DND-41 (cell line): ENCODE data around the gene HIGD1B.

ENCODE experiments used
- ATAC-seq: fragments of 200-7000 bp; cut with Tn5 transposase; 3 replicates; pipeline ENCODE4 v1.9.1; 2021; ENCODE audit warnings: low read depth; ENCODE audit not compliant: insufficient read depth
- DNase-seq: peaks from one replicate; pipeline ENCODE4 v3.0.0-alpha.2; 2020
- H2AFZ ChIP-seq: 2 replicates; pipeline ENCODE4 v1.6.0; 2012; ENCODE audit warnings: low read depth, low read length
- H3K27ac ChIP-seq: 2 replicates; pipeline ENCODE4 v1.5.1; 2012; ENCODE audit warnings: low read length, inconsistent platforms
- H3K27me3 ChIP-seq: fragments of 200-600 bp; sonication (generic); 2 replicates; pipeline ENCODE4 v1.6.0; 2012; ENCODE audit warnings: low read length, mild to moderate bottlenecking, inconsistent platforms; ENCODE audit not compliant: insufficient read depth, poor library complexity
- H3K36me3 ChIP-seq: 2 replicates; pipeline ENCODE4 v1.5.1; 2012; ENCODE audit warnings: low read length, inconsistent platforms; ENCODE audit not compliant: insufficient read depth
- H3K4me1 ChIP-seq: 2 replicates; pipeline ENCODE4 v1.5.1; 2012; ENCODE audit warnings: mild to moderate bottlenecking, low read length; ENCODE audit not compliant: insufficient read depth
- H3K4me2 ChIP-seq: 2 replicates; pipeline ENCODE4 v1.6.0; 2012; ENCODE audit warnings: mild to moderate bottlenecking, moderate library complexity, low read length, inconsistent platforms; ENCODE audit not compliant: insufficient read depth
- H3K4me3 ChIP-seq, 2 experiments: fragments of 200-600 bp in 1 of 2; shearing (Covaris generic) in 1 of 2; 2 replicates each; pipeline ENCODE4 v1.5.1; 2012 to 2016; ENCODE audit warnings: inconsistent platforms in 2 of 2, low read length in 2 of 2, mild to moderate bottlenecking in 2 of 2, low read depth in 1 of 2, moderate library complexity in 1 of 2
- H3K79me2 ChIP-seq: 2 replicates; pipeline ENCODE4 v1.6.0; 2012; ENCODE audit warnings: low read length, inconsistent platforms; ENCODE audit not compliant: insufficient read depth
- H3K9ac ChIP-seq: 2 replicates; pipeline ENCODE4 v1.6.0; 2012; ENCODE audit warnings: low read depth, mild to moderate bottlenecking, inconsistent platforms, low read length, moderate library complexity
- H3K9me3 ChIP-seq: 2 replicates; pipeline ENCODE4 v1.5.1; 2012; ENCODE audit warnings: low read length, moderate library complexity, mild to moderate bottlenecking, inconsistent platforms; ENCODE audit not compliant: insufficient read depth, severe bottlenecking
- H4K20me1 ChIP-seq: 2 replicates; pipeline ENCODE4 v1.6.0; 2012; ENCODE audit warnings: low read length; ENCODE audit not compliant: insufficient read depth
- EZH2 ChIP-seq: IDR thresholded peaks from 3 replicates; pipeline ENCODE4 v1.6.1; 2012; ENCODE audit warnings: borderline replicate concordance, low read depth, mild to moderate bottlenecking, moderate library complexity, low read length, inconsistent platforms; ENCODE audit not compliant: severe bottlenecking
- TF ChIP-seq, protein P1 (sequence below): IDR thresholded peaks from 2 replicates; pipeline ENCODE4 v1.5.1; 2012; ENCODE audit warnings: borderline replicate concordance, low read length, moderate library complexity, mild to moderate bottlenecking; ENCODE audit not compliant: poor library complexity, severe bottlenecking; ENCODE audit errors: extremely low read depth

Gene HIGD1B

GRCh38 chr17:44828919-44829522, 18.7 kb upstream of the HIGD1B start:
- Histone ChIP-seq H3K4me1 (peaks cover 28% of the 10 kb centered on the region), H3K27ac (peak overlapping the region; percentile 55), H3K4me2 (peak overlapping the region; percentile 77), H3K79me2 (peaks cover 56% of the 10 kb centered on the region), H3K9me3 (no peaks in the 10 kb centered on the region), H2AFZ (peak overlapping the region; percentile 67), H3K9ac (peak overlapping the region; percentile 66), H3K36me3 (no peaks in the 10 kb centered on the region), H3K4me3 (peak overlapping the region; percentile 59 to 66), H4K20me1 (peaks cover 4% of the 10 kb centered on the region; the same call in 1 of the 2 replicates), H3K27me3 (peaks cover 21% of the 10 kb centered on the region)
- peak; percentile 43; the same call in 2 of the 3 replicates for ATAC-seq
- DNase-seq = peak; percentile 56
- no peak for TF ChIP-seq EZH2
- TF ChIP-seq, protein P1, sequence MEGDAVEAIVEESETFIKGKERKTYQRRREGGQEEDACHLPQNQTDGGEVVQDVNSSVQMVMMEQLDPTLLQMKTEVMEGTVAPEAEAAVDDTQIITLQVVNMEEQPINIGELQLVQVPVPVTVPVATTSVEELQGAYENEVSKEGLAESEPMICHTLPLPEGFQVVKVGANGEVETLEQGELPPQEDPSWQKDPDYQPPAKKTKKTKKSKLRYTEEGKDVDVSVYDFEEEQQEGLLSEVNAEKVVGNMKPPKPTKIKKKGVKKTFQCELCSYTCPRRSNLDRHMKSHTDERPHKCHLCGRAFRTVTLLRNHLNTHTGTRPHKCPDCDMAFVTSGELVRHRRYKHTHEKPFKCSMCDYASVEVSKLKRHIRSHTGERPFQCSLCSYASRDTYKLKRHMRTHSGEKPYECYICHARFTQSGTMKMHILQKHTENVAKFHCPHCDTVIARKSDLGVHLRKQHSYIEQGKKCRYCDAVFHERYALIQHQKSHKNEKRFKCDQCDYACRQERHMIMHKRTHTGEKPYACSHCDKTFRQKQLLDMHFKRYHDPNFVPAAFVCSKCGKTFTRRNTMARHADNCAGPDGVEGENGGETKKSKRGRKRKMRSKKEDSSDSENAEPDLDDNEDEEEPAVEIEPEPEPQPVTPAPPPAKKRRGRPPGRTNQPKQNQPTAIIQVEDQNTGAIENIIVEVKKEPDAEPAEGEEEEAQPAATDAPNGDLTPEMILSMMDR = no peak

DNA sequence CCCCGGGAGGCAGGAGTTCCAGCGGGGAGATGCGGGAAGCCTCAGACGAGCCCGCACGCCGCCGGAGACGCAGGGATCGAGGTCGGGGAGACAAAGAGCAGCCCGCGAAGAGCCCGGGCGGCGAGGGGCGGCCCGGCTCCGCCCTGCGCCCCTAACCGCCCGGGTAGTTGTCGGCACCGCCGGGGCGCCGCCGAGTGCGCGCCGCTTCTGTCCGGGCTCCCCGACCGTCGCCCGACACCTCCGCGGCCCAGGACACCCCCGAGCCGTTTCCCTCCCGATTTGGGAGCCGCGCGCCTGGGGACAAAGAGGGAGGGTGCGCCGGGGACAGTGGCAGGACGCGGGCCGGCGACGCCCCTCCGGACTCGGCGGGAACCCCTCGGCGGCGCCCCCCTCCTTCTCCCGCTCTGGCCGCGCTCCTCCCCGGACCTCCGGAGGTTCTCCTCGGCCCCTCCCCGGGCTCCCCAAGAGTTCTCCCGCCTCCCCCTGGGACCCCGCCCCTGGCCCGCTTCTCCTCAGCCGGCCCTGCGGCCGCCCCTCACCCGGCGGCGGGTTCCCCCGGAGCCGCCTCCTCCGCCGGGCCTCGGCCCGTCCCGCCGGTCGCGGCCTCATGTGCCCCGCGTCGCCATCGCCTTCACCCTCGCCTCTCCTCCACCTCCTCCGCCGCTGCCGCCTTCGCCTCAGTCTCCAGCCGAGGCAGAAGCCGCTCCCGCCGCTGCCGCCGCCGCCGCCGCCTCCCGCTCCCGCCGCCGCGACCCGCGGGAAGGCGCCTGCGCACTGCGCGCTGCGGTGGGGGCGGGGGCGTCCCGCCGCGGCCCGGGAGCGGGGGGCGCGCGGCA, 17.9 kb upstream of the HIGD1B start, which contains the start of gene GJC1:
GJC1 (minus strand) TSS at position 765 of the 836 bp plus-strand sequence. CDS start 24,470 bp downstream, outside the sequence.
- peak within 1 kb of the TSS; percentile 55 for H3K27ac ChIP-seq
- DNase-seq = peak; percentile 56
- H3K79me2 ChIP-seq = peaks cover 49% of the 10 kb centered on the region
- peaks cover 4% of the 10 kb centered on the region; the same call in 1 of the 2 replicates for H4K20me1 ChIP-seq
- H3K9ac ChIP-seq = peak within 1 kb of the TSS; percentile 66
- H3K27me3 ChIP-seq = peaks cover 21% of the 10 kb centered on the region
- peak; percentile 78 for ATAC-seq
- H3K36me3 ChIP-seq = no peaks in the 10 kb centered on the region
- TF ChIP-seq, protein P1 = no peak
- TF ChIP-seq EZH2 = peak; percentile 91
- peak within 1 kb of the TSS; percentile 59 to 66 for H3K4me3 ChIP-seq
- H3K4me2 ChIP-seq = peak within 1 kb of the TSS; percentile 77
- H2AFZ ChIP-seq = peak within 1 kb of the TSS; percentile 67
- H3K4me1 ChIP-seq = peaks cover 28% of the 10 kb centered on the region
- H3K9me3 ChIP-seq = no peaks in the 10 kb centered on the region

DNA sequence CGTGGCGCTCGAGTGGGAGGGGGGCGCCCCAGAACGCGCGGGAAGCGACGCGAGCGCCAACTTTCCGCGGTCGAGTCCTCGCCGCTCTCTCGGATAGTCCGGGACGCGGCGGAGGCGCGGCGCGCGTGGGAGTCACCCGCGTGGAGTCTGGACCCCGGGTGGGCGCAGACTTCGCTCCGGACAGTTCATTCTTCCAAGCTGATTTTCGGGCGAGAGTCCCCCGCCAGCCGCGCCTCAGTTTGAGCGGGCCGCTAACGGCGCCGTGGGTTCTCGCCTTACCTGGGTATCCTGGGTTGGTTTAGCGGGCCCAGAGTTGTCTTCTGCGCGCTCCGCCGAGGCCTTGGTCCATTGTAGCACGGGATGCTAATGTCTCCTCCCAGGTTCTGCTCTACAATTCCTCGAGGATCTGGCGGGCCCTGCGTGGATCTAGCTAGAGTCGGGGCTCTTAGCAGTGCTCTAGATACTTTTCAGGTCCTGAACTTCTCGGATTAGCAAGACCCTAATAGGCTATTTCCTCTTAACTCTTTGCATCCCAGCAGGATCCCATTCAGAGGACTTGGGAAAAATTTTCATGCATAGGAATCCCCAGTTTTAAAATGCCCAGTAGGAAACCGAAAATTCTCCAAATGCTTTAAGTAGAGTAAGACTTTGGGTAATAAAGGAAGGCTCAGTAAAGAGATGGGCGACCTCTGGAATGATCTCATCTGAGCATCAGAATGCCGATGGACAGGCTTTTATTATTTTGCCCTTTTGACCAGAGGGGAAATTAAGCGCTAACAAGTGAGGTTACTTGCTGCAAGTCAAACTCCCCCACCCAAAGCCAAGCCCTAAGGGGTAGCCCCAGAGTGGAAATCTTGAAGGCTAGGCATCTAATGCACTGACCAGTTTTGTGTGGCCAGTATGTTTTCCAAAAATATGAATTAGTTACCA, 17.1 kb upstream of the HIGD1B start:
- no peak for DNase-seq
- no peaks in the 10 kb centered on the region for H3K36me3 ChIP-seq
- no peak overlapping the region for H3K27ac ChIP-seq
- H3K4me2 ChIP-seq = peak overlapping the region; percentile 77
- peak overlapping the region; percentile 67 for H2AFZ ChIP-seq
- ATAC-seq = no peak
- peaks cover 4% of the 10 kb centered on the region; the same call in 1 of the 2 replicates for H4K20me1 ChIP-seq
- peaks cover 21% of the 10 kb centered on the region for H3K27me3 ChIP-seq
- H3K4me1 ChIP-seq = peaks cover 28% of the 10 kb centered on the region
- no peak for TF ChIP-seq EZH2
- TF ChIP-seq, protein P1 = no peak
- H3K9ac ChIP-seq = peak overlapping the region; percentile 66
- no peaks in the 10 kb centered on the region for H3K9me3 ChIP-seq
- peak overlapping the region in 1 of 2 experiments; percentile 66; a peak in 2 of 4 replicates for H3K4me3 ChIP-seq
- peaks cover 41% of the 10 kb centered on the region for H3K79me2 ChIP-seq
